ENCODE measurements around the gene ABR.
"Not testable (repeated sequence)": the region's sequence is repeated elsewhere in the genome, so short reads cannot be mapped to it uniquely, and the experiment has no call there.

Gene ABR

DNA sequence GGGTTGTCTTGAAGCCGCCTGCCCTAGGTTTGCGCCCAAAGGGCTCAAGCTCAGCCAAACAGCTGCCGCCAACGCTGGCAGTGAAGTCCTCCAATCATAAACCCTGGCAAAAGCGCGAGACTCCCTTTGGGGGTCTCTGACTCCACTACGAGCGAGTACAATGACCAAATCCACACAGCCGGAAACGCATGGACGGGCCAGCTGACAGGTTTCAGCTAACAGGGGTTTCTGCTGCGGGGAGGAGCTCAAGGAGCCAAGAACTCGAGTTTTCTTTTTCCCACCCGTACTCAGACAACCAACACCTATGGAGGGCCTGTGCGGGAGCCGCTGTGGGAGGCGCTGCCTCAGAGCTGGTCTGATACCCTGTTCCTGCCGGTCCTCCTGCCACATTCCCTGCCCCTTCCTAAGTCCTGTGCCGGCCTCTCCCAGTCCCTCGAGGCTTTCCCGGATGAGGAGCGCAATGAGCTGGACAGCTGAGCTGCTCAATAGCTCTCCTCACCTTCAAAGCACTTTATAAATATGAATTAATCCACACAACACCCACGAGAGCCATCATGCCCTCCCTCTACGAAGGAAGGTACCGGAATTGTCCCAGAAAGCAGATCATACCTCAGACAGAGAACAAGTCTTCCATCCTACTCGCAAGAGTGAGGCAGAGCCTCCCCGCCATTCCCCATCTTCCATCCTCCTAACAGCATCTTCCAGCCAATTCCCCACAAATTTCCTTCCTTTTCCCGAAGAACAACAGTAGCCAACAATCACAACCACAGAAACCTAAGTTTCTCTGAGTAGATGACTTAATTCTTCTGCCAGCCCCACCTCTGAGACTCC is 6.1 kb downstream of the ABR start:
- no peak for DNase-seq (ENCODE audit: low read depth)

GRCh38 chr17:1171953-1172352 is 7.8 kb downstream of the ABR start:
- no peak for DNase-seq (ENCODE audit: low read depth)

- DNase-seq (ENCODE audit: low read depth): no peak
These were observed 9.0 kb downstream of the ABR start for GRCh38 chr17:1170739-1171138.

DNA sequence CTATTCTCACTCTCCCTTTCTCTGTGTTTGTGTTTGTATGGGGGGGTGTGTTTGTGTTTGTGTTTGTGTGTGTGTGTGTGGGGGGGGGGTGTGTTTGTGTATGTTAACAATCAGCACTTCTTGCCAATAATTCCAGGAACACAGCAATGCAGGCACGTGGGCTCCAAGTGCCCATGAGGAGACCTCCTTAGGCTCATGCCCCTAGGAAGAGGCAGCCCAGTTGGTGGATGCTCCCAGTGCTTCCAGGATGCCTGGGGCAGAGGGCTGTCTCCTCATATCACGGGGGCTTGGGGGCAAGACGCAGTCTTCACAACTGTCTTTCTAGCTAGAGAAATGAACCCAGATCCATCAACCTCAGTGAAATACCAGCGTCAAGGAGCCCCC is 9.9 kb downstream of the ABR start:
- no peak for DNase-seq (ENCODE audit: low read depth)

GRCh38 chr17:1169221-1169928 is 10.4 kb downstream of the ABR start:
- DNase-seq (ENCODE audit: low read depth): no peak

GRCh38 chr17:1168533-1169220 is 11.1 kb downstream of the ABR start:
- no peak for DNase-seq (ENCODE audit: low read depth)

DNA sequence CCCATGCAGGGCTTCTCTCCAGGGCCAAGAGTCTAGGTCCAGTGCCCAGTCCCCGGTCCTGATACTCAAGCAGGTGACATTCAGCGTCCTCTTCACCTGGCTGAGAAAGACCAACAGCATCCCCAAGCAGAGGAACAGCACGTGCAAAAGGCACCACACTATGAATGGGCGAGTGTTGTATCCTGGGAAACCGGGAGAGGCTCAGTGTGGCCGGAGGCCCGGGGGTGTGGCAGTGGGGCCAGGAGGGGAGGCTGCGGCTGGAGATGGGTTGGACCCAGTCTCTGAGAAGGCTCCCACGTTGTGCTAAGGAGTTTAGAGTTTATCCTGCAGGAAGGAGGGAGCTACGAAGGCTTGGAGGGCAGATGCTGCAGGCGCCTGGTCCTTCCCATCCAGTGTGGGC is 13.5 kb downstream of the ABR start:
- DNase-seq (ENCODE audit: low read depth): no peak

DNA sequence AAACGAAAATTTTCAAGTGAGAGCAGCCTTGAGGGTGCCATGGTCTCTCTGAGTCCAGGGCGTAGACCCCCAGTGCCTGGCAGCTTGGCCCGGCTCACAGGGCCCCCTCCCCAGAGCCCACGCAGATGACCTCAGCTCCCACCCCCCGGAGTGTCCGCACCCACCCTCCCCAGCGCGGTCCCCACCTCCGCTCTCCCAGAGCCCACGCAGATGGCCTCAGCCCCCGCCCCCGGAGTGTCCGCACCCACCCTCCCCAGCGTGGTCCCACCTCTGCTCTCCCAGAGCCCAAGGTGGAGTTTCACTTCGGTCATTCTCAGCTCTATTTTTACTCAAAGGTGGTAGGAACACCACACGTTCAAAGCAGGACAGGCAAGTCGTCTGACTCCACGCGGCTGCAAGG is 13.9 kb downstream of the ABR start:
- DNase-seq (ENCODE audit: low read depth): no peak

GRCh38 chr17:1164935-1165556 is 14.7 kb downstream of the ABR start:
- DNase-seq (ENCODE audit: low read depth): no peak

DNA sequence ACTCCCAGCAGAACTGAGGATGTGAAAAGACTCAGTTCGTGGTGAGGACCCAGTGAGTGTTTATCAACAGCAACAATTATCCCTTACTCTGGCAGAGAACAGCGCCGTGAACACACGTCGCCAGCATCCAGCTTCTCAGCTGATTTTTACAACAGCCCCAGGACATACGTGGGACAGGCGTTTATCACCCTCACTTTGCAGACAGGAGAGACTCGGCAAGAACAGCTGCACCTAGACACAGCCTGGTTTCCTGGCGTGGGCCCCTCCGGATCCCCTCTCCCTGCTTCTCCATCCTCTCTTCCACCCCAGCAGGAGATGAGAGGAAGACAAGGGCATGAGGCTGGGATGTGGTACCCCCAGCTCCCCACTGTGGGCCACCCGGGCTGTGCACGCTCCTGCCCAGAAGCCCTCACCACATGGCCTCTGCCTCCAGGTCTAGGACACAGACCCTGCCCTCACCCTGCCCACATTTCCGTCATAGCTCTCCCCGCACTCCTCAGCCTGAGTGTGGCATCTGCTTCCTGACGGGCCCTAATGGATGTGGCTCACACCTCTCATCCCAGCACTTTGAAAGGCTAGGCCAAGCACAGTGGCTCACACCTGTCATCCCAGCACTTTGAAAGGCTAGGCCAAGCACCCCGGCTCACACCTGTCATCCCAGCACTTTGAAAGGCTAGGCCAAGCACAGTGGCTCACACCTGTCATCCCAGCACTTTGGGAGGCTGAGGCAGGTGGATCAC is 17.5 kb downstream of the ABR start:
- DNase-seq (ENCODE audit: low read depth): no peak

DNA sequence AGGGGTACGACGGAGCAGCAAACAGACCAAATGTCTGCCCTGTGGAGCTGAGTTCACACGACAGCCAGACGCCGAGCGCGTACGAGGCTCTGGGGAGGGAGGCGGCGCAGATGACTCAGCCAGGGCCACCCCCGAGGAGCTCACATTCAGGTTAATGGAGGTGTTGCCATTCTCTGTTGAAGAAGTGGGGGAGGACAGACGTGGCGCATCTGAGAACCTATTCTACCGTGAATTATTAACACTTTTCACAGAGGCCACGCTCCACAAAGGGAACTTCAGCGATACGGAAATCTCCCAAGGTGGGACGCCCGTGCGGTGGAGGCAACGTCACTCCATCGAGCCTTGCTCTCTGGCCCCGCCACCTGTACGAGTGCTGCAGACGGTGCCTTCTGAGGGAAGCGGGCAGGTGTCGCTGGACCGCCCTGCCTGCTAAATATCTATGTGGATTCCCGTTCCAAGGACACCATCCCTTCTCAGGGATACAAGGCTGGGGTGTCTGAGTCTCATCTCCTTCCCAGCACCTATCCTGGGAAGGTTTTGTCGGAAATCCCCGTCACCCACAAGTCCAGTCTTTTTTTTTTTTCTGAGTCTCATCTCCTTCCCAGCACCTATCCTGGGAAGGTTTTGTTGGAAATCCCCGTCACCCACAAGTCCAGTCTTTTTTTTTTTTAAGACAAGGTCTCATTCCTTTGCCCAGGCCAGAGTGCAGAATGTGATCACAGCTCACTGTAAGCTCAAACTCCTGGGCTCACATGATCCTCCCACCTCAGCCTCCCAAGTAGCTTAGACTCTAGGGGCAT is 19.0 kb downstream of the ABR start:
- DNase-seq (ENCODE audit: low read depth): no peak

- no peak for DNase-seq (ENCODE audit: low read depth)
These were observed 20.2 kb downstream of the ABR start for GRCh38 chr17:1159431-1160180.

- no peak for DNase-seq (ENCODE audit: low read depth)
These were observed 20.9 kb downstream of the ABR start for GRCh38 chr17:1158879-1159278.

- no peak for DNase-seq (ENCODE audit: low read depth)
These were observed 22.9 kb downstream of the ABR start for GRCh38 chr17:1156864-1157263.

GRCh38 chr17:1154704-1155103 is 25.1 kb downstream of the ABR start:
- no peak for DNase-seq (ENCODE audit: low read depth)

GRCh38 chr17:1153795-1154546 is 25.8 kb downstream of the ABR start:
- DNase-seq (ENCODE audit: low read depth): peak; percentile 58

DNA sequence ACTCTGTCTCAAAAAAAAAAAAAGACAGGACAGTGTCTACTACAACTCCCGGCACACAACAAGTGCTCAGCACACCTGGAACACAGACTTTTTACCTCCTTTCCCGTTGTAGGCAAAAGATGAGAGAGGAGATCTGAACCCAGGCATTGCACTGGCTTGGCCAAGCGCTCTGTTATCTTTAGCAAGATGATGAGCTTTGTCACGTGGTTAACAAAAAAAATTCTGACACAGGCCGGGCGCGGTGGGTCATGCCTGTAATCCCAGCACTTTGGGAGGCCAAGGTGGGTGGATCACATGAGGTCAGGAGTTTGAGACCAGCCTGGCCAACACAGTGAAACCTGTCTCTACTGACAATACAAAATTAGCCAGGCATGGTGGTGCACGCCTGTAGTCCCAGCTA is 27.2 kb downstream of the ABR start:
- DNase-seq (ENCODE audit: low read depth): not testable (repeated sequence)

DNA sequence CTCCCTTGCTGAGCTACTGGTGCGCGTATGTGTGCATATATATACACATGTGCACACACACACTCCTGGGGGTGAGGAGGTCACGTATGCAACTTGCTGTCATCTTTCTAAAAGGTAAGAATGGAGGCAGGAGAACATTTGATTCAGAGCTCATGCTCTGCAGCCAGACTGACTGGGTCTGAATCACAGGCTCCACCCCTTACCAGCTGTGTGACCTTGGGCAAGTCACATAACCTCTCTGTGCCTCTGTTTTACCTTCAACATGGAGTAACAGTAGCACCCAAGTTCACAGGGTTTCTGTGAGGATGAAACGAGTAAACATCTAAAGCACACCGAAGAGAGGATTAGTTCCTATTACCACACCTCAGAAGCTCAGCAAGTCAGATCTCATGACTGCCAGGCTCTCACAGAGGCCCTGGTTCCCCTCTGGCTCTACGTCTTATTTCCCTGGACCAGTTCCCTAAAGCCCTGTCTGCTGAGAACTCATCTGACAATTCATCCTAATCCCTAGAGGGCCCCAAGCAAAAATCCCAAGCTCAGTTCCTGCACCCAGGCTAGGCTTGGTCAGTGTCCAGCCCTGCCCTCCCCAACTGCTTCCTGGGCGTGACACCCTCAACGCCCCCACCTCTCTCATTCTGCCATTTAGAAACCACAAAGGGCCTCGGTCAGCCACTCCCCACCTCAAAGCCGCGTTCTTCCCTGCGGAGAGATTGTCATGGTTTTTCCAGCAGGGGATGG is 28.7 kb downstream of the ABR start:
- DNase-seq (ENCODE audit: low read depth): no peak

DNA sequence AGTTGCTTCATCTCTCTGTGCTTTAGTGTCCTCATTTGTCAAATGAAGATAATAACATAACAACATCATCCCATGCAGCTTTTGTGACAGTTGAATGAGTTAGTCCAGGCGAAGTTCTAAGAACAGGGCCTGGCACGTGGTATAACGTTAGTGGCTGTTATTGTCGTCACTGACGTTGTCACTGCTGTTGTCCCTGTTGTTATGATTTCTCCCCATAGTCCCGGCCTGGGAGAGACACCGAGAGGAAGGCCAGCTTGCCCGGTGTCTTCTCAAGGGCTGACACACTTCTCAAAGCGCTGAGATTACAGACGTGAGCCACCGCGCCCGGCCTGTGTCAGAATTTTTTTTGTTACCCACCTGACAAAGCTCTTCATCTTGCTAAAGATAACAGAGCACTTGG is 29.9 kb downstream of the ABR start:
- no peak for DNase-seq (ENCODE audit: low read depth)
